Umbilical cord (tissue), 2 donors: Measurements from ENCODE around the gene ACMSD. TPM values are rescaled to one million over a fixed set of nuclear protein-coding genes. Genes with fewer than 3 reads are reported as not detected.
"Not testable (repeated sequence)": the region's sequence is repeated elsewhere in the genome, so short reads cannot be mapped to it uniquely, and the experiment has no call there.

Experiments used
- DNase-seq: peaks from one replicate; pipeline ENCODE4 v3.0.0-alpha.2; 2015; ENCODE audit warnings: low spot score
- total RNA-seq: library from RNA; depleted of rRNA; stranded (reverse); fragments of >200 nt; gene quantifications from one replicate; pipeline ENCODE4 v1.2.3, GENCODE V29; 2014; ENCODE audit warnings: low replicate concordance; ENCODE audit not compliant: insufficient read depth

ACMSD gene
- total RNA-seq, 1 donor from 2014 or later = 3.1 TPM

- DNase-seq = not testable (repeated sequence)
Observed at GRCh38 chr2:134847582-134847981, 9.2 kb downstream of the ACMSD start.

GRCh38 chr2:134852518-134852917, 14.1 kb downstream of the ACMSD start:
- DNase-seq = no peak

- no peak for DNase-seq
Observed at GRCh38 chr2:134855709-134856108, 17.3 kb downstream of the ACMSD start.

GRCh38 chr2:134858245-134858644, 19.8 kb downstream of the ACMSD start:
- DNase-seq = no peak

GRCh38 chr2:134861173-134861572, 22.8 kb downstream of the ACMSD start:
- DNase-seq = no peak

GRCh38 chr2:134862069-134862468, 23.7 kb downstream of the ACMSD start:
- no peak for DNase-seq

GRCh38 chr2:134862674-134863073, 24.3 kb downstream of the ACMSD start:
- DNase-seq = no peak

- no peak for DNase-seq
Observed at GRCh38 chr2:134863446-134863845, 25.0 kb downstream of the ACMSD start.

- DNase-seq = no peak
Observed at GRCh38 chr2:134865067-134865787, 26.8 kb downstream of the ACMSD start.

GRCh38 chr2:134866498-134867099, 28.2 kb downstream of the ACMSD start:
- DNase-seq = no peak

- no peak for DNase-seq
Observed at GRCh38 chr2:134869946-134870736, 31.7 kb downstream of the ACMSD start.

GRCh38 chr2:134873152-134873551, 34.7 kb downstream of the ACMSD start:
- DNase-seq = no peak

- DNase-seq = no peak
Observed at GRCh38 chr2:134875309-134875708, 36.9 kb downstream of the ACMSD start.

- no peak for DNase-seq
Observed at GRCh38 chr2:134882773-134883172, 44.4 kb downstream of the ACMSD start.

GRCh38 chr2:134883552-134884293, 45.3 kb downstream of the ACMSD start:
- DNase-seq = no peak

GRCh38 chr2:134884435-134884834, 46.0 kb downstream of the ACMSD start:
- no peak for DNase-seq

GRCh38 chr2:134892282-134893035, 54.0 kb downstream of the ACMSD start:
- no peak for DNase-seq

- peak; percentile 2 for DNase-seq
Observed at GRCh38 chr2:134897932-134898331, 59.5 kb downstream of the ACMSD start.

GRCh38 chr2:134899204-134899603, 60.8 kb downstream of the ACMSD start:
- no peak for DNase-seq

GRCh38 chr2:134900151-134900550, 61.7 kb downstream of the ACMSD start:
- no peak for DNase-seq

- not testable (repeated sequence) for DNase-seq
Observed at GRCh38 chr2:134903701-134904100, 65.3 kb downstream of the ACMSD start.
